COLO668 (cell line): ENCODE results near the gene TNRC6B.
"Not testable (repeated sequence)": the region's sequence is repeated elsewhere in the genome, so short reads cannot be mapped to it uniquely, and the experiment has no call there.

Experiments used
- DNase-seq: peaks from one replicate; lab custom pipeline; 2025; ENCODE audit not compliant: unreplicated experiment; lab: John Stamatoyannopoulos, UW

The TNRC6B gene

GRCh38 chr22:40183029-40183581, 5.4 kb downstream of the TNRC6B start:
- no peak for DNase-seq

GRCh38 chr22:40183603-40184002, 5.9 kb downstream of the TNRC6B start:
- DNase-seq, result not testable (repeated sequence)

- no peak for DNase-seq
These were observed 9.7 kb downstream of the TNRC6B start for GRCh38 chr22:40187389-40187788.

DNA sequence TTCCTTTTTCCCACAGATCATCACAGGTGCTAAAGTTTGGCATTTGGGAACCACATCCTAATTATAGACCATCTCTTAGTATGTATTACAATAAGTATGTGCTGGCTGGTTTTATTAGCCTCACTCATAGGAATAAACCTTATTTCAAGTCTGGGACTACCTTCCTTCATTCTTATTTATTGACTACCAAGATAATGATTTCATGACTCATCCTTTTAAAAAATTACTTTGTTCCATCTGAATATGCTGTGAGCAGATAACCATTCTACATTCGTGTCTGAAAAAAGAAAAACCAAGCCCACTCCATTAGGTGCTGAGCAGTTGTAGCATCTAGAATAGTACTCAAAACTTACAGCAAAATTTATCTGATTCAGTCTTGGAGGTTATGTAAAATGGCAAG, 12.3 kb downstream of the TNRC6B start:
- DNase-seq, result no peak

GRCh38 chr22:40190501-40190900, 12.8 kb downstream of the TNRC6B start:
- no peak for DNase-seq

DNA sequence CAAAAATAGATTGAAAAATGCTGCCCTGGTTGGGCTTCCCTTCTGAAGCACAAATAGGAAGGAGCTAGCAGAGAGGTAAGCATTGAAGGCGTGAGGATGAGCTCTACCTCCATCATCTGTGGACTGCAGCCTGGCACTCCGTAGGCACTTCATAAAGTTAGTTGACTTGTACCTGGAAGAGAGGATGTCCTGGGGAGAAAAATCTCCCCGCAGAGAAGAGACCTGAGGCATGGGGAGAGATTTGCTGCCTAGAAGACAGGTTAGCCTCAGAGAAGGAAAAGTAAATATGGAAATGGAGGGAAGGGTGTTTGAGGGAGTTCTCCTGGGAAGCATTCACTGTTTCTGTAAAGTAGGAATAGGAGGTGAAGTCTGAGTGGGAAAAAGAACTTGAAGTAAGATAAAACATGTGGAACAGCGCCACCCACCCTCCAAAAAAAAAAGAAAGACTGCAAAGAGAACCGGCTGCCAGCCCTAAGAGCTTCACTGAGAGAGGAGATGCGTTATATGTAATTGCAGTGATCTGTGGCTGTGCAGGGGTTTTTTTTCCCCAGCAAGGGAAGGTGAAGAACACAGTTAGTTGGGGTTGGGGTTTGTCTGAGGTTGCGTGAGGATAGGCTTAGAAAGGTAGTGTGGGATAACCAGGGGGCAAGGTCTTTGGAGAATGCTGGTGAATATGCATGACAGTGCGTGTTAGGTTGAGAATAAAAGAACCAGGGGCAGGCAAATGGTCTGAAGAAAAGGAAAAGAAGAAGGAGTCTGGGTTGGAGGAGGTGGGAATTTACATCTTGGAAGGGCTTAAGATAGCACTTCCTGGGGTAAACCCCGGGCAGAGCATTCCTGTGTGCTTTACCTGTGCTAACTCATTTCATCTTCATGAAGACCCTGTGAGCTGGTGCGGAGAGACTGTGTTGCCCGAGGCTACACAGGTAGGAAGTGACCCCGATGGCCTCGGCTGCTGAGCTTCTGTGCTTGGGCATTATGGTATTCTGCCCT, 16.0 kb downstream of the TNRC6B start:
- no peak for DNase-seq

GRCh38 chr22:40194656-40195055, 16.9 kb downstream of the TNRC6B start:
- DNase-seq, result no peak

DNA sequence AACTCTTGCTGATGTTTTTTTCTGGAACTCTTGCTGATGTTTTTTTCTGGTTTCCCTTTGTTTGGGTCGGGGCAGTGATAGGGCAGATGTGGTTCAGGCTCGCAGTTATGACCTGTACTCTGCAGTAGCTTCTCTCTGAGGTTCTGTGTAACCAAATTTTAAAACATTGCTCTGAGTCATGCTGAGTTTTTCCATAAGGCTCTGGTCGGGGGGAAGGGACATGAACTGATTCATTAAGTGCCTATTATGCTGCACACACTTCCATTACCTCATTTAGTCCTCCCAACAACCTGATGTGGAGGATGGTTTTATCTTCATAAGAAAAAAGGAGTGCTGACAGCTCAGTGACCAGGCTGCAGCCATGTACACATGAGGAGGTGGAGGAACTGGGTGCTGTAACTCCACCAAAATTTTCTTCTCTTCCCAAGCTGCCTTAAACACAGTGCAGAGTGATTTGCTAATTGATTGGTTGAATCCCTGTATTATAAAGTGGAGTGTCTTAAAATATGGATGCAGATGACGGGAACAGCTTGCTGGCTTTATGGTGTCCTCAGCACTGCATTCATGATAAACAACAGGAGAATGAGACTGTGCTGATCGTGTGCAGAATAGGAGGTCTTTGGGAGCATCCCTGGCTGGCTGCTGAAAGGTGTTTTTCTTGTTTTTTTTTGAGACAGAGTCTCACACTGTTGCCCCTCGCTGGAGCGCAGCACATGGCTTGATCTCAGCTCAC, 19.1 kb downstream of the TNRC6B start:
- no peak for DNase-seq

DNA sequence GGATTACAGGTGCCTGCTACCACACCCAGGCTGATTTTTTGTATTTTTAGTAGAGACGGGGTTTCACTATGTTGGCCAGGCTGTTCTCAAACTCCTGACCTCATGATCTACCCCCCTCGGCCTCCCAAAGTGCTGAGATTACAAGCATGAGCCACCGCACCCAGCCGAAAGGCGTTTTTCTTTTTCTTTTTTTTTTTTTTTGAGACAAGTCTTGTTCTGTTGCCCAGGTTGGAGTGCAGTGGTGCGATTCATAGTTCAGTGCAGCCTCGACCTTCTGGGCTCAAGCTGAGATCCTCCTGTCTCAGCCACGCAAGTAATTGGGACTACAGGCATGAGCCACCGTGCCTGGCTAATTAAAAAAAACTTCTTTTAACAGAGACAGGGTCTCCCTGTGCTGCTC, 19.7 kb downstream of the TNRC6B start:
- not testable (repeated sequence) for DNase-seq

DNA sequence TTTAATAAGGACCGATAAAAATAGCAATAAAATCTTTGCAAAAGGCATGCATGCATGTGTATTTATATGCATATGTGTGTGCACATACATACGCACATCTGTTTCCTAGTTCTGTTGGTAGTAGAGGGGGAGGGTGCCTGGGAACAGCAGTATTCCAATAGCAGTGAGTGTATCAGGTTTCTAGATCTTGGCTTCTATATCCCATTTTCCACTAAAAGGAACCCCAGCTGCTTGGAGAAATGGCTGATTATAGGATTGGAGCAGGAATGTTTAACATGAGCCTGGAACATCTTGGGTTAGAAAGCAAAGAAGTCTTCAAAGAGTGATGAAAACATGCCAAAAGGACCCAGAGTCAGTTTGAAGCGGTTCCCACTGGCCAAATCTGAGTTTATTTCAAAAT, 21.0 kb downstream of the TNRC6B start:
- DNase-seq, result no peak

DNA sequence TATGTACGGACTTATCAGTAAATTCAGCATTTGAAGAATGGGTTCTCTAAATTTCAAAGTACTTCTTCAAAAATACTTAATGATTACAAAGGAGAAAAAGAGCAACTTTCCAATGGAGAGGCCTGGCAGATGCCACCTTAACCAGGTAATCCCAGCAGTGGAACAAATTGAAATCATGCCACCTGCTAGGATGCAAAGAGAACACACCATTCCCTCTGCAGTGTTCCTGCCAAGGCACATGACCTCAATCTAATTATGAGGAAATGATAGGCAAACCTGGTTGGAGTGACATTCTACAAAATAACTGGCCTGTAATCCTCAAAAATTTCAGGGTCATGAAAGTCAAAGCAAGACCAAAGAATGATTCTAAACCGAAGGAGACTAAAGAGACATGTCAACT, 21.5 kb downstream of the TNRC6B start:
- no peak for DNase-seq

GRCh38 chr22:40199852-40200251, 22.1 kb downstream of the TNRC6B start:
- DNase-seq, result no peak

DNA sequence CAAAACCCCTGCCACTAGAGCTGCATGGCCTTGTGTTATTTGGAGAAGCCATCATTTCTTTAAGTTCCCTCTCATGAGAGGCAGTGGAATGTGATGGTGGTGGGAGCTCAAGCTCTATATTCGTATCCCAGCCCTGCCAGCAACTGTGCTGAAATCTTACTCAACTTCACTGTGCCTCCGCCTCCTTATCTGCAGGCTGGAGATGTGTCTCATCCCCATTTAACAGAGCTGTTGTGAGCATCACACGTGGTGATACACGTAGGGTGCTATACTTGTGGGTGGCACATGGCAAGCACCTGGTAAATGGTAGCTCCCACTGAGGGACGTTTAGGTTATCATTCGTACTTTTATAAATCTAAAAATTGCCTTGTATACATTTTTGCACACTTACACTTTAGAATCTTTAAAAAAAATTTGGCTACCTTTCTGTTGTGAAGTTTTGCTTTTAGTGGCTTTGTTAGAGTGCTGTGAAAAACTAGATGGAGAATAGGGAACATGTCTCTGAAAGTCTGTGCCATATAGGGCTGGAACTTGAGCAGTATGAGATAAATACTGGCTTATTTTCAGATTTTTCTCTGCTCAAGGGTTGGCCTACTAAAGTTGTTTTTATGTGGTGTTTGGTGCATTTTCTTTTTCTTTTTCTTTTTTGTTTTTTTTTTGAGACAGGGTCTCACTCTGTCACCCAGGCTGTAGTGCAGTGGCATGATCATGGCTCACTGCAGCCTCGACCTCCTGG, 23.2 kb downstream of the TNRC6B start:
- DNase-seq, result no peak

- no peak for DNase-seq
These were observed 24.7 kb downstream of the TNRC6B start for GRCh38 chr22:40202225-40202944.

DNA sequence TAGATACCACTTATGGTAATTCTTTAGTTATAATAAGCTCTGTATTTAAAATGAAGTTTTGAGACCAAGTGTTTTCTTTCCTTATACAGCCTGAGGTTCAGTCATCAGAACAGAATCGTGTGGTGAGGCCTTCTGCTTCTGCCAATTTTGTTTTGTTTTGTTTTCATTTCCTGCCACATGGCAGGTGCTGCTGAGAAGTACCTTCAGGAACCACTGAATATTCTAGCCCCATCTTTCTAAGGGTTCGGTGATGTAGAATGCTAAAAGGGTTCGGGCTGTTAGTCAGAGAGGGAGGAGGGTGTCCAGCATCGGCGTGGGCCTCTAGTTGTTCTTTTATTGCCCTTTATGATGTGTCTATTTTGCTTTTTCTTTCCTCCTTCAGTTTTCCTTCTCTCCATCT, 25.8 kb downstream of the TNRC6B start:
- no peak for DNase-seq

DNA sequence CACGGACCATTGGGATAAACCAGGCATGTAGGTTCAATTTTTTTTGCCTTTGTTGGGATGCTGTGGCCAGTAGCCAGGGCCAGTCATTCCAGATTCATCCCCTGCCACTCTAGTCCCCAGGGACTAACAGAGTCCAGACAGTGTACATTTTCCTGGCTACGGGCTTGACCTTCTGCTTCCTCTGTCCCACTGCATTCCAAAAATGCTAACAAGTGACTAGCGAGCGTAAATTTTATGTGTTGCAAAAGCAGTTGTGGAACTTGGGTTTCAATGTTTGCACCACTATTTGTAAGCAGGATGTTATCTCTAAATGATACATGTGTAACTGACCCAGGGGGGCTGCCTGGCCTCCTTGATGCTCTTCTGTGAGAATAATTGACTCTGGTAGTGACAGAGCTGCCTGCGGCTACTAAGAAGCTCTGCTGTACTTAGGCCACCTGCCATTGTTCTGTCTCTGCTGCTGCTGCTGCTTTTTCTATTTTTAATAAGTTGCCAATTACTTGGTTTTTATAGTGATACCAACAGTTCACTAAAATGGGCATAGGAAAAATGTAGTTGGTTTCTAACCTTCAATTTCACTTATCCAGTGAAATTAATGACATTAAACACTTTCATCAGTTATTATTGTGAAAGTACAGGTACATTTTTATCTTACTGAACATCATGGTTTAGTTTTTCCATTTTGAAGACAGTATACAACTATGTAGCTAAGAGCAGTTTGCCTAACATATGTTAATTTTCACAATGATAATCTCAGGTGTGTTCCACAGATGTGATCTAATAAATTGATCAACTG, 26.8 kb downstream of the TNRC6B start:
- no peak for DNase-seq

- no peak for DNase-seq
These were observed 28.8 kb downstream of the TNRC6B start for GRCh38 chr22:40206561-40206960.

DNA sequence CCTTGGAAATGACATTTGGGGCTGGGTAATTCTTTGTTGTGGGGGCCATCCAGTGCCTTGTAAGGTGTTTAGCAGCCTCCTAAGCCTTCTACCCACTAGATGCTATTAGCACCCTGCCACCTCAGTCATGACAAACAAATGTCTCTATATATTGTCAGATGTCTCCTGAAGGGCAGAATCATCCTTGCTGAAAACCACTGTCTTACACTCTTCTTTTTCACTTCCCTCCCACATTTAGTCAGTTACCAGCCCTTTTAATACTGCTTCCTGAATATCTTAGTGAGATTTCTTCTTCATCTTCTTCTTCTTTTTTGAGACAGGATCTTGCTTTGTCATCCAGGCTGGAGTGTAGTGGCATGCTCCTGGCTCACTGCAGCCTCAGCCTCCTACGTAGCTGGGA, 33.1 kb downstream of the TNRC6B start:
- DNase-seq, result no peak

GRCh38 chr22:40211476-40212054, 33.8 kb downstream of the TNRC6B start:
- DNase-seq, result no peak
